Neuronal stem cell (in vitro differentiated cells): Measurements from ENCODE around the gene RRP7A.
"Not testable (repeated sequence)": the region's sequence is repeated elsewhere in the genome, so short reads cannot be mapped to it uniquely, and the experiment has no call there.

Experiments used
- DNase-seq: peaks from one replicate; pipeline ENCODE4 v3.0.0-alpha.2; 2013; ENCODE audit warnings: low spot score
- H2AFZ ChIP-seq: one replicate; pipeline ENCODE4 v1.6.1; 2013; ENCODE audit warnings: mild to moderate bottlenecking, low read length, inconsistent platforms
- H2AK5ac ChIP-seq: 2 replicates; pipeline ENCODE4 v1.6.1; 2013; ENCODE audit warnings: low read depth, mild to moderate bottlenecking, inconsistent platforms, low read length, moderate library complexity, mixed read lengths
- H2BK120ac ChIP-seq: 2 replicates; pipeline ENCODE4 v1.6.1; 2013; ENCODE audit warnings: low read depth, mild to moderate bottlenecking, inconsistent platforms, low read length, moderate library complexity, mixed read lengths
- H2BK12ac ChIP-seq: one replicate; pipeline ENCODE4 v1.6.1; 2013; ENCODE audit warnings: low read length, inconsistent platforms
- H2BK15ac ChIP-seq: 2 replicates; pipeline ENCODE4 v1.6.1; 2013; ENCODE audit warnings: mild to moderate bottlenecking, low read length, inconsistent platforms, mixed read lengths
- H2BK5ac ChIP-seq: one replicate; pipeline ENCODE4 v1.6.1; 2013; ENCODE audit warnings: inconsistent platforms, mild to moderate bottlenecking, low read length, moderate library complexity
- H3K14ac ChIP-seq: one replicate; pipeline ENCODE4 v1.6.1; 2013; ENCODE audit warnings: low read length, inconsistent platforms
- H3K18ac ChIP-seq: 2 replicates; pipeline ENCODE4 v1.6.1; 2013; ENCODE audit warnings: low read length, inconsistent platforms
- H3K23ac ChIP-seq: 2 replicates; pipeline ENCODE4 v1.6.1; 2013; ENCODE audit warnings: low read depth, mild to moderate bottlenecking, mixed read lengths, low read length, inconsistent platforms; ENCODE audit not compliant: poor library complexity
- H3K27ac ChIP-seq: replicated peaks from 3 replicates; pipeline ENCODE4 v1.5.1; 2013; ENCODE audit warnings: low read length, inconsistent platforms
- H3K27me3 ChIP-seq, 3 experiments: 2 replicates each; pipeline ENCODE4 v1.6.1; 2013; ENCODE audit warnings: low read length in 3 of 3, mild to moderate bottlenecking in 2 of 3, inconsistent platforms in 1 of 3, low read depth in 1 of 3, mixed read lengths in 1 of 3, moderate library complexity in 1 of 3; ENCODE audit not compliant: control insufficient read depth in 3 of 3, insufficient read depth in 3 of 3
- H3K36me3 ChIP-seq, 2 donors: replicated peaks in 1 of 2; 2 replicates each; pipeline ENCODE4 v1.6.1; 2013; ENCODE audit warnings: low read length in 2 of 2; ENCODE audit not compliant: control insufficient read depth in 2 of 2, insufficient read depth in 2 of 2
- H3K4ac ChIP-seq: 2 replicates; pipeline ENCODE4 v1.6.1; 2013; ENCODE audit warnings: inconsistent platforms, mild to moderate bottlenecking, low read length, moderate library complexity
- H3K4me1 ChIP-seq, 2 donors: 1 replicate in 1 of 2; 2 replicates in 1 of 2; pipeline ENCODE4 v1.6.1; 2013; ENCODE audit warnings: low read length in 2 of 2, low read depth in 1 of 2; ENCODE audit not compliant: control insufficient read depth in 2 of 2, insufficient read depth in 1 of 2
- H3K4me2 ChIP-seq: one replicate; pipeline ENCODE4 v1.6.1; 2013; ENCODE audit warnings: mild to moderate bottlenecking, low read length, inconsistent platforms; ENCODE audit not compliant: insufficient read depth, poor library complexity, severe bottlenecking
- H3K4me3 ChIP-seq, 2 donors: 2 replicates each; pipeline ENCODE4 v1.5.1; 2013; ENCODE audit warnings: low read length in 2 of 2, mild to moderate bottlenecking in 2 of 2, inconsistent platforms in 1 of 2, moderate library complexity in 1 of 2
- H3K79me1 ChIP-seq: one replicate; pipeline ENCODE4 v1.6.1; 2013; ENCODE audit warnings: low read depth, mild to moderate bottlenecking, inconsistent platforms, low read length, moderate library complexity
- H3K9ac ChIP-seq: one replicate; pipeline ENCODE4 v1.6.1; 2013; ENCODE audit warnings: mild to moderate bottlenecking, low read depth, low read length, inconsistent platforms; ENCODE audit not compliant: poor library complexity
- H3K9me3 ChIP-seq, 2 donors: replicated peaks in 1 of 2; 2 replicates each; pipeline versions ENCODE3 to v1.6.1; 2013; ENCODE audit warnings: low read length in 2 of 2, mild to moderate bottlenecking in 2 of 2, inconsistent platforms in 1 of 2, low read depth in 1 of 2, mixed read lengths in 1 of 2, moderate library complexity in 1 of 2; ENCODE audit not compliant: control insufficient read depth in 2 of 2, insufficient read depth in 1 of 2
- H4K8ac ChIP-seq: one replicate; pipeline ENCODE4 v1.6.1; 2013; ENCODE audit warnings: low read depth, mild to moderate bottlenecking, inconsistent platforms, low read length, moderate library complexity
- H4K91ac ChIP-seq: one replicate; pipeline ENCODE4 v1.6.1; 2013; ENCODE audit warnings: low read length, low read depth, mild to moderate bottlenecking, inconsistent platforms; ENCODE audit not compliant: poor library complexity
- WGBS, 2 donors: extraction: QIAGEN DNeasy Blood & Tissue Kit; methylation state at CpG; one replicate each; pipeline ENCODE4 v1.1.7; 2013; ENCODE audit warnings: missing lambda C conversion rate in 2 of 2, mixed read lengths in 1 of 2; ENCODE audit not compliant: insufficient read length in 2 of 2, insufficient replicate concordance in 1 of 2; ENCODE audit errors: extremely low coverage in 2 of 2; 5-methylcytosine and 5-hydroxymethylcytosine counted together

Gene RRP7A

GRCh38 chr22:42549331-42550060 lies 29.9 kb upstream of the RRP7A start:
- Histone ChIP-seq H3K36me3 (no peaks in the 10 kb centered on the region), H3K4me3 (no peak overlapping the region), H3K27me3 (no peaks in the 10 kb centered on the region), H4K91ac (no peak overlapping the region), H2BK120ac (no peak overlapping the region), H3K14ac (no peak overlapping the region), H2BK15ac (no peak overlapping the region), H2AFZ (no peak overlapping the region), H3K18ac (no peak overlapping the region), H3K27ac (no peak overlapping the region), H3K9me3 (peaks cover 0 to 4% of the 10 kb centered on the region in 2 donors), H3K23ac (no peak overlapping the region), H3K79me1 (no peaks in the 10 kb centered on the region), H3K4me2 (no peak overlapping the region), H2BK12ac (no peak overlapping the region), H2BK5ac (no peak overlapping the region), H3K4me1 (peaks cover 0 to 11% of the 10 kb centered on the region in 2 donors), H2AK5ac (no peak overlapping the region), H4K8ac (no peak overlapping the region), H3K9ac (no peak overlapping the region), H3K4ac (no peak overlapping the region)
- no peak for DNase-seq
- no CpG with 5 or more reads among the region's 11 CpGs for WGBS, 2 donors

GRCh38 chr22:42548597-42549330 lies 29.2 kb upstream of the RRP7A start:
- Histone ChIP-seq H2BK12ac (no peak overlapping the region), H3K27me3 (no peaks in the 10 kb centered on the region), H3K14ac (no peak overlapping the region), H3K23ac (no peak overlapping the region), H3K4me1 (peaks cover 0 to 5% of the 10 kb centered on the region in 2 donors), H3K18ac (no peak overlapping the region), H2BK15ac (no peak overlapping the region), H3K36me3 (no peaks in the 10 kb centered on the region), H3K4me2 (no peak overlapping the region), H3K79me1 (no peaks in the 10 kb centered on the region), H2BK120ac (no peak overlapping the region), H3K9ac (no peak overlapping the region), H4K8ac (no peak overlapping the region), H4K91ac (no peak overlapping the region), H3K4ac (no peak overlapping the region), H3K4me3 (no peak overlapping the region), H2BK5ac (no peak overlapping the region), H2AFZ (no peak overlapping the region), H3K27ac (no peak overlapping the region), H3K9me3 (peaks cover 0 to 4% of the 10 kb centered on the region in 2 donors), H2AK5ac (no peak overlapping the region)
- WGBS, 2 donors, result no CpG with 5 or more reads among the region's 19 CpGs
- no peak for DNase-seq

- not testable (repeated sequence) for H3K4me3 ChIP-seq, H3K27ac ChIP-seq, H3K9me3 ChIP-seq, H3K18ac ChIP-seq, H3K4me2 ChIP-seq, H3K79me1 ChIP-seq, H4K91ac ChIP-seq, H3K14ac ChIP-seq, H2BK120ac ChIP-seq, H2BK5ac ChIP-seq, H2BK15ac ChIP-seq, H3K36me3 ChIP-seq, DNase-seq, H3K9ac ChIP-seq, H3K4ac ChIP-seq, H2BK12ac ChIP-seq, H2AK5ac ChIP-seq, H3K23ac ChIP-seq, H3K27me3 ChIP-seq, H4K8ac ChIP-seq, H3K4me1 ChIP-seq, H2AFZ ChIP-seq
- no CpG with 5 or more reads among the region's 6 CpGs for WGBS, 2 donors
Measured at GRCh38 chr22:42548126-42548525, 28.5 kb upstream of the RRP7A start.

GRCh38 chr22:42547562-42547961 lies 28.0 kb upstream of the RRP7A start:
- H2BK15ac ChIP-seq, result no peak overlapping the region
- H4K91ac ChIP-seq, result no peak overlapping the region
- H3K23ac ChIP-seq, result no peak overlapping the region
- no peak overlapping the region for H3K4ac ChIP-seq
- H3K27me3 ChIP-seq, result no peaks in the 10 kb centered on the region
- no peak overlapping the region for H3K27ac ChIP-seq
- WGBS, 2 donors, result no CpG with 5 or more reads among the region's 9 CpGs
- no peak overlapping the region for H2BK5ac ChIP-seq
- H2AK5ac ChIP-seq, result no peak overlapping the region
- H4K8ac ChIP-seq, result no peak overlapping the region
- no peak overlapping the region for H2BK120ac ChIP-seq
- H3K79me1 ChIP-seq, result no peaks in the 10 kb centered on the region
- no peak for DNase-seq
- no peak overlapping the region for H3K9ac ChIP-seq
- peaks cover 0 to 4% of the 10 kb centered on the region in 2 donors for H3K9me3 ChIP-seq
- no peak overlapping the region for H3K4me3 ChIP-seq
- no peak overlapping the region for H2AFZ ChIP-seq
- H3K4me1 ChIP-seq, result peaks cover 0 to 5% of the 10 kb centered on the region in 2 donors
- H3K14ac ChIP-seq, result no peak overlapping the region
- no peak overlapping the region for H3K4me2 ChIP-seq
- no peaks in the 10 kb centered on the region for H3K36me3 ChIP-seq
- no peak overlapping the region for H3K18ac ChIP-seq
- no peak overlapping the region for H2BK12ac ChIP-seq
